Activated CD8-positive, alpha-beta T cell treated with anti-CD3 and anti-CD28 coated beads for 36 hours (primary cell): Measurements from ENCODE around the gene UCP3. TPM values are rescaled to one million over a fixed set of nuclear protein-coding genes. Genes with fewer than 3 reads are reported as not detected.

Experiments
- ATAC-seq: fragments of 200-7000 bp; cut with Tn5 transposase; one replicate; pipeline ENCODE4 v1.10.0; 2021; ENCODE audit warnings: mild to moderate bottlenecking, moderate library complexity
- CTCF ChIA-PET: fragments of 350-600 bp; sonication (Branson Sonifier 250); formaldehyde crosslinking; loops from one replicate; lab custom pipeline; 2021; ENCODE audit warnings: antibody characterized with exemption; lab: Charles Lee
- POLR2A ChIA-PET: fragments of 350-600 bp; sonication (Branson Sonifier 250); formaldehyde crosslinking; loops from one replicate; lab custom pipeline; 2021; ENCODE audit warnings: antibody characterized with exemption; lab: Charles Lee
- DNase-seq: peaks from one replicate; pipeline ENCODE4 v3.0.0-alpha.2; 2020
- H3K27ac Mint-ChIP-seq: one replicate; pipeline ENCODE4 v1.8.0; 2021; ENCODE audit warnings: mild to moderate bottlenecking, mixed read lengths
- H3K27me3 Mint-ChIP-seq: one replicate; pipeline ENCODE4 v1.8.0; 2021; ENCODE audit warnings: mixed read lengths
- H3K36me3 Mint-ChIP-seq: one replicate; pipeline ENCODE4 v1.8.0; 2021; ENCODE audit warnings: low read depth, mixed read lengths
- H3K4me1 Mint-ChIP-seq: one replicate; pipeline ENCODE4 v1.8.0; 2021; ENCODE audit warnings: low read depth, mixed read lengths
- H3K4me3 Mint-ChIP-seq: one replicate; pipeline ENCODE4 v1.8.0; 2021; ENCODE audit warnings: mild to moderate bottlenecking, moderate library complexity, mixed read lengths
- H3K9me3 Mint-ChIP-seq: one replicate; pipeline ENCODE4 v1.8.0; 2021; ENCODE audit warnings: mixed read lengths
- CTCF ChIP-seq: fragments of 200-600 bp; IDR thresholded peaks from one replicate; pipeline ENCODE4 v1.8.0; 2022; ENCODE audit warnings: antibody characterized with exemption, mild to moderate bottlenecking
- intact Hi-C: fragments of 100-400 bp; cut with micrococcal nuclease; formaldehyde crosslinking; loops from one replicate; pipeline ENCODE4 v1.10.0; 2022
- total RNA-seq, 2 experiments: library from RNA; stranded (reverse); gene quantifications; one replicate each; pipeline ENCODE4 v1.2.3, GENCODE V29; 2021

UCP3 gene
- total RNA-seq, 2 experiments from 2014 or later, result 1.5 to 2.2 TPM

GRCh38 chr11:74010306-74011300, 1.7 kb upstream of the UCP3 start:
- no peak for ATAC-seq
- Mint-ChIP-seq H3K9me3 (no peaks in the 10 kb centered on the region), H3K27me3 (no peaks in the 10 kb centered on the region), H3K4me1 (peaks cover 94% of the 10 kb centered on the region), H3K36me3 (peaks cover 20% of the 10 kb centered on the region), H3K4me3 (peak overlapping the region; percentile 17), H3K27ac (peak overlapping the region; percentile 98)
- no peak for DNase-seq
- CTCF ChIA-PET, result interaction anchor here (0.9 to 2.7 kb wide), 4 partner anchors 13 to 40 kb away, joined by 3 to 9 read pairs (median 4); no protein-coding TSS in a partner anchor
- POLR2A ChIA-PET, result interaction anchor here (0.9 to 17.6 kb wide), 11 partner anchors 8 to 34 kb away, joined by 4 to 269 read pairs (median 5); partner anchors contain the start of gene UCP2
- no peak for TF ChIP-seq CTCF
- intact Hi-C loops, result no loop called here

GRCh38 chr11:74009675-74010305, 905 bp upstream of the UCP3 start:
- Mint-ChIP-seq H3K9me3 (no peaks in the 10 kb centered on the region), H3K4me1 (peaks cover 94% of the 10 kb centered on the region), H3K27ac (peak overlapping the region; percentile 98), H3K4me3 (no peak overlapping the region), H3K27me3 (no peaks in the 10 kb centered on the region), H3K36me3 (peaks cover 16% of the 10 kb centered on the region)
- TF ChIP-seq CTCF, result no peak
- intact Hi-C loops, result loop anchor here (1.0 to 5.0 kb wide), 2 partner anchors 10 to 37 kb away; no protein-coding TSS in a partner anchor
- CTCF ChIA-PET, result interaction anchor here (0.9 to 1.5 kb wide), 3 partner anchors 12 to 40 kb away, joined by 3 to 4 read pairs (median 3); no protein-coding TSS in a partner anchor
- ATAC-seq, result no peak
- POLR2A ChIA-PET, result interaction anchor here (1.3 to 17.6 kb wide), 4 partner anchors 11 to 33 kb away, joined by 4 to 269 read pairs (median 15); partner anchors contain the start of gene UCP2
- no peak for DNase-seq

GRCh38 chr11:74009230-74009547, 304 bp upstream of the UCP3 start:
- Mint-ChIP-seq H3K4me3 (no peak overlapping the region), H3K4me1 (peaks cover 94% of the 10 kb centered on the region), H3K9me3 (no peaks in the 10 kb centered on the region), H3K36me3 (peaks cover 19% of the 10 kb centered on the region), H3K27ac (peak overlapping the region; percentile 51), H3K27me3 (no peaks in the 10 kb centered on the region)
- no peak for TF ChIP-seq CTCF
- ChIA-PET CTCF (no interaction called here), POLR2A (interaction anchor here (17.6 kb wide), 1 partner anchor 32 kb away, joined by 269 read pairs; the partner anchor contains the start of gene UCP2)
- ATAC-seq (no peak), DNase-seq (no peak)
- intact Hi-C loops, result loop anchor here (1.0 to 5.0 kb wide), 2 partner anchors 10 to 37 kb away; no protein-coding TSS in a partner anchor

GRCh38 chr11:74007691-74008372, 1.1 kb downstream of the UCP3 start:
- no peak overlapping the region for H3K4me3 Mint-ChIP-seq
- no peaks in the 10 kb centered on the region for H3K9me3 Mint-ChIP-seq
- H3K36me3 Mint-ChIP-seq, result peaks cover 25% of the 10 kb centered on the region
- TF ChIP-seq CTCF, result no peak
- DNase-seq, result no peak
- H3K27ac Mint-ChIP-seq, result peak overlapping the region; percentile 51
- ChIA-PET CTCF (interaction anchor here (1.3 kb wide), 2 partner anchors 11 to 26 kb away, joined by 3 to 4 read pairs; no protein-coding TSS in a partner anchor), POLR2A (interaction anchor here (0.8 to 17.6 kb wide), 7 partner anchors 10 to 98 kb away, joined by 3 to 269 read pairs (median 3); partner anchors contain the start of gene UCP2)
- H3K27me3 Mint-ChIP-seq, result no peaks in the 10 kb centered on the region
- H3K4me1 Mint-ChIP-seq, result peaks cover 93% of the 10 kb centered on the region
- intact Hi-C loops, result loop anchor here (5.0 kb wide), 1 partner anchor 36 kb away; no protein-coding TSS in a partner anchor
- ATAC-seq, result no peak
